HG02571 (cell line): ENCODE results near the gene BHLHA15.

Source experiments
- ATAC-seq: cut with Tn5 transposase; IDR thresholded peaks from one replicate; pipeline ENCODE4 v1.9.1; 2021; ENCODE audit warnings: mild to moderate bottlenecking, moderate library complexity; ENCODE audit not compliant: unreplicated experiment

Gene BHLHA15

GRCh38 chr7:98186452-98187137 lies 24.6 kb upstream of the BHLHA15 start:
- no peak for ATAC-seq

GRCh38 chr7:98187138-98187502 lies 24.1 kb upstream of the BHLHA15 start:
- no peak for ATAC-seq

- ATAC-seq, result no peak
These were observed 21.7 kb upstream of the BHLHA15 start for GRCh38 chr7:98189559-98189958.

GRCh38 chr7:98191668-98192431 lies 19.4 kb upstream of the BHLHA15 start:
- ATAC-seq, result no peak

GRCh38 chr7:98192781-98193457 lies 18.3 kb upstream of the BHLHA15 start:
- ATAC-seq, result no peak

- no peak for ATAC-seq
These were observed 17.6 kb upstream of the BHLHA15 start for GRCh38 chr7:98193474-98194180.

GRCh38 chr7:98194186-98194585 lies 17.1 kb upstream of the BHLHA15 start:
- no peak for ATAC-seq

GRCh38 chr7:98194672-98195457 lies 16.4 kb upstream of the BHLHA15 start:
- ATAC-seq, result no peak

- no peak for ATAC-seq
These were observed 14.3 kb upstream of the BHLHA15 start for GRCh38 chr7:98196706-98197605.

GRCh38 chr7:98199131-98199530 lies 12.1 kb upstream of the BHLHA15 start:
- no peak for ATAC-seq

GRCh38 chr7:98200364-98200763 lies 10.9 kb upstream of the BHLHA15 start:
- ATAC-seq, result no peak

GRCh38 chr7:98202367-98203195 lies 8.7 kb upstream of the BHLHA15 start:
- ATAC-seq, result peak; percentile 86

GRCh38 chr7:98203261-98203963 lies 7.8 kb upstream of the BHLHA15 start:
- peak; percentile 37 for ATAC-seq

GRCh38 chr7:98203964-98204605 lies 7.2 kb upstream of the BHLHA15 start:
- no peak for ATAC-seq

- ATAC-seq, result no peak
These were observed 6.6 kb upstream of the BHLHA15 start for GRCh38 chr7:98204670-98205069.

- ATAC-seq, result no peak
These were observed 5.9 kb upstream of the BHLHA15 start for GRCh38 chr7:98205162-98205845.
